SK-N-MC (cell line): ENCODE data around the gene FRMD4A.
"Not testable (repeated sequence)": the region's sequence is repeated elsewhere in the genome, so short reads cannot be mapped to it uniquely, and the experiment has no call there.

Experiments
- EZH2 ChIP-seq: fragments of 200-600 bp; sonication (generic); IDR thresholded peaks from one replicate; pipeline ENCODE4 v1.6.1; 2017; ENCODE audit warnings: antibody characterized with exemption
- POLR2AphosphoS5 ChIP-seq: IDR thresholded peaks from 2 replicates; pipeline ENCODE4 v1.6.1; 2012; ENCODE audit warnings: mild to moderate bottlenecking, low read depth, low read length, borderline replicate concordance

GRCh38 chr10:13896146-13896545 is 434.6 kb downstream of the FRMD4A start:
- TF ChIP-seq EZH2, POLR2AphosphoS5: not testable (repeated sequence)
